ENCODE data around the gene CABP7. TPM values are rescaled to one million over a fixed set of nuclear protein-coding genes. Genes with fewer than 3 reads are reported as not detected.

CABP7 gene
- polyA plus RNA-seq, 4 donors: 0.27 to 4.2 (median 1.4) TPM

DNA sequence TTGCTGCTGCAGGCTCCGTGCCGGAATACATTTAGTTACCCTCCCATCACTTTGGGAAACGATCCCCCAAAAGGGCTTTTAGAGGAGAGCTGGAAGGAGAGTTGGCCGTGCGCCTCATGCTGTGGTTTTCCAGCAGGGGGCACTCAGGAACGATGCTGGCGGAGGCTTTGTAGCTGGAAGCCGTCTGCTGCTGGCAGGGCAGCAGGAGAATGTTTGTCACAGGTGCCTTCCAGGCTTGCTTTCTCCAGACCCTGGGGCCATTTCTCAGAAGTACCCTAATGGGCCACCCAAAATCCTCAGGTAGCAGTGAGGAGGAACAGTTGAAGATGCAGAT lies 30.0 kb upstream of the CABP7 start:
- 27 to 32% (median 29%) methylated on average over 8 of the region's 8 CpGs for WGBS, 3 donors
- H3K4me3 ChIP-seq (ENCODE audit: low read depth in 1 of 3, low read length in 3 of 3): no peak overlapping the region
- DNase-seq (peak; percentile 56 to 68), FAIRE-seq (no peak)
- no peak overlapping the region for H3K27ac ChIP-seq (ENCODE audit: low read depth in 1 of 3, low read length in 2 of 3)
- H3K36me3 ChIP-seq (ENCODE audit: control insufficient read depth in 3 of 3, insufficient read depth in 2 of 3, low read depth in 1 of 3, low read length in 3 of 3): peaks cover 2 to 75% (median 3%) of the 10 kb centered on the region in 3 donors
- no peaks in the 10 kb centered on the region for H3K4me1 ChIP-seq (ENCODE audit: control insufficient read depth in 3 of 3, insufficient read depth in 2 of 3, low read depth in 1 of 3, low read length in 2 of 3)
- H3K27me3 ChIP-seq (ENCODE audit: control insufficient read depth in 3 of 3, insufficient read depth in 3 of 3, low read length in 3 of 3): no peaks in the 10 kb centered on the region
- no peaks in the 10 kb centered on the region for H3K9me3 ChIP-seq (ENCODE audit: control insufficient read depth in 2 of 2, insufficient read depth in 1 of 2, low read depth in 1 of 2, low read length in 1 of 2)

DNA sequence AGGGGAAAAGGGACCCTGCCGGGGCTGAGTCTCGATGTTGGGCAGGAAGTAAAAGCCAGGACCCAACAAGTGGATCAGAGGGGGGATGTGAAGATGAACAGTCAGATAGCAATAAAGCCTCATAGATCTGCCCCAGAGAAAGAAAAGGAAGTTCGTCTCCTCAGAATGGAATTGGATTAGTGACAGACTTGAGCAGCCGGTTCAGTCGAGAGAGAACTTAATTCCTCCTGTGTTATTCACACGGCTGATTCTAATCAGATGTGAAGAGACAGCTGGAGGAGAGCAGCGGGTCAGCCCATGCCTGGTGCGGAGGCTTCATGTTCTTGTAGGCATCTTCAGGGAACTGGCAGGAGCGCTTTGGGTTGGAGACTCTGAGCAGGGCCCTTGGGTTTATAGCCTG lies 29.3 kb upstream of the CABP7 start:
- DNase-seq (no peak), FAIRE-seq (no peak)
- peaks cover 2 to 75% (median 2%) of the 10 kb centered on the region in 3 donors for H3K36me3 ChIP-seq (ENCODE audit: control insufficient read depth in 3 of 3, insufficient read depth in 2 of 3, low read depth in 1 of 3, low read length in 3 of 3)
- H3K4me3 ChIP-seq (ENCODE audit: low read depth in 1 of 3, low read length in 3 of 3): no peak overlapping the region
- no peaks in the 10 kb centered on the region for H3K9me3 ChIP-seq (ENCODE audit: control insufficient read depth in 2 of 2, insufficient read depth in 1 of 2, low read depth in 1 of 2, low read length in 1 of 2)
- no peak overlapping the region for H3K27ac ChIP-seq (ENCODE audit: low read depth in 1 of 3, low read length in 2 of 3)
- no peaks in the 10 kb centered on the region for H3K4me1 ChIP-seq (ENCODE audit: control insufficient read depth in 3 of 3, insufficient read depth in 2 of 3, low read depth in 1 of 3, low read length in 2 of 3)
- WGBS, 3 donors: 78 to 84% (median 79%) methylated on average over 9 of the region's 9 CpGs
- no peaks in the 10 kb centered on the region for H3K27me3 ChIP-seq (ENCODE audit: control insufficient read depth in 3 of 3, insufficient read depth in 3 of 3, low read length in 3 of 3)

DNA sequence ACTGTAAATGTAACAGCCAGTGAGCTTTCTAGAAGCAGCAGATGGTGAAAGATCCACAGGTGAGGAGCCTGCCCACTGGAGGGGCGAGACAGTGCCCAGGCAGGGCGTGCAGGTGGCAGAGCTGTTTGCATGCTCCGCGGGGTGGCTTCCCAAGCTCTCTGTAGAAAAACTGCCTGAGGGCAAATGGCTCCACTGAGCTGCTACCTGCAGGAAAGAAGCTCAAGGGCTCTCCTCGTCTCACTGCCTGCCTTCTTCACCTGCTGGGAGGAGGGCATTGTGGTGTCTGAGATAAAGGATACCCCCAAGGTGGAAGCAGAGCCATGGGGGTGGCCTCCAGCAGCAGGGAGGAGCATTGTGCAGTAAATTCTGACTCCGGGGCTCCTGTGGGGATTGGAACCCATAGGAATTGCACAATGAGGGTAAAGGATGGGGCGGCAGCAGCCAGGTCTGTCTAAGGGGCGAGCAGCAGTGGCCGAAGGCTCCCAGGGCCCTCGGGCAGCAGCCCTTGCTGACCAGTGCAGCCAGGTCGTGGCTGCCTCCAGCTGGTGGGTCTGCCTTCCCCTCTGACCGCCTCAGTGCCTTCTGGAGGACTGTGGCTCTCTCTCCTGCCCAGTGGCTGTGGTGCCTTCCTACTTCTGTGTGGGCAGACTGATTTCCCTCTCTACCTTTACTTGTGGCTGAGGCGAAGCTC lies 28.0 kb upstream of the CABP7 start:
- Histone ChIP-seq H3K4me1 (ENCODE audit: control insufficient read depth in 3 of 3, insufficient read depth in 2 of 3, low read depth in 1 of 3, low read length in 2 of 3) (no peaks in the 10 kb centered on the region), H3K27me3 (ENCODE audit: control insufficient read depth in 3 of 3, insufficient read depth in 3 of 3, low read length in 3 of 3) (no peaks in the 10 kb centered on the region), H3K4me3 (ENCODE audit: low read depth in 1 of 3, low read length in 3 of 3) (no peak overlapping the region), H3K9me3 (ENCODE audit: control insufficient read depth in 2 of 2, insufficient read depth in 1 of 2, low read depth in 1 of 2, low read length in 1 of 2) (no peaks in the 10 kb centered on the region), H3K27ac (ENCODE audit: low read depth in 1 of 3, low read length in 2 of 3) (no peak overlapping the region), H3K36me3 (ENCODE audit: control insufficient read depth in 3 of 3, insufficient read depth in 2 of 3, low read depth in 1 of 3, low read length in 3 of 3) (peaks cover 0 to 82% (median 2%) of the 10 kb centered on the region in 3 donors)
- 90 to 93% (median 91%) methylated on average over 12 to 13 of the region's 13 CpGs for whole genome bisulfite sequencing, 3 donors
- FAIRE-seq (no peak), DNase-seq (no peak)

DNA sequence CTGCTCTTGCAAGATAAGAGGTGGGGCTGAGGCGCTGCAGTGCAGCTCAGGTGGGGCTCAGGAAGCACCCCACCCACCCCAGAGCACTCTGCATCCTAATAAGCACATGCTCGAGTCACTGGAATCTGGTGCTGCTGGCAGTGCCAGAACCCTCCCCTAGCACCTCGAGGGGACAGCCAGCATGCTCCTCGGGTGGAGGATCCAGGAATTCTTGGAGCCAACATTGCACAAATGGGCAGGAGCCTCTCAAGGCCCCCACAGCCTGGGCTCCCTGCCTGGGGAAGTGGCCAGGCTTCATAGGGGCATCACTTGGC lies 27.5 kb upstream of the CABP7 start:
- no peaks in the 10 kb centered on the region for H3K9me3 ChIP-seq (ENCODE audit: control insufficient read depth in 2 of 2, insufficient read depth in 1 of 2, low read depth in 1 of 2, low read length in 1 of 2)
- DNase-seq (no peak), FAIRE-seq (no peak)
- no peak overlapping the region for H3K27ac ChIP-seq (ENCODE audit: low read depth in 1 of 3, low read length in 2 of 3)
- H3K27me3 ChIP-seq (ENCODE audit: control insufficient read depth in 3 of 3, insufficient read depth in 3 of 3, low read length in 3 of 3): no peaks in the 10 kb centered on the region
- H3K4me3 ChIP-seq (ENCODE audit: low read depth in 1 of 3, low read length in 3 of 3): no peak overlapping the region
- WGBS, 3 donors: 63 to 92% (median 69%) methylated on average over 4 of the region's 4 CpGs
- H3K36me3 ChIP-seq (ENCODE audit: control insufficient read depth in 3 of 3, insufficient read depth in 2 of 3, low read depth in 1 of 3, low read length in 3 of 3): peaks cover 2 to 82% (median 4%) of the 10 kb centered on the region in 3 donors
- H3K4me1 ChIP-seq (ENCODE audit: control insufficient read depth in 3 of 3, insufficient read depth in 2 of 3, low read depth in 1 of 3, low read length in 2 of 3): no peaks in the 10 kb centered on the region

DNA sequence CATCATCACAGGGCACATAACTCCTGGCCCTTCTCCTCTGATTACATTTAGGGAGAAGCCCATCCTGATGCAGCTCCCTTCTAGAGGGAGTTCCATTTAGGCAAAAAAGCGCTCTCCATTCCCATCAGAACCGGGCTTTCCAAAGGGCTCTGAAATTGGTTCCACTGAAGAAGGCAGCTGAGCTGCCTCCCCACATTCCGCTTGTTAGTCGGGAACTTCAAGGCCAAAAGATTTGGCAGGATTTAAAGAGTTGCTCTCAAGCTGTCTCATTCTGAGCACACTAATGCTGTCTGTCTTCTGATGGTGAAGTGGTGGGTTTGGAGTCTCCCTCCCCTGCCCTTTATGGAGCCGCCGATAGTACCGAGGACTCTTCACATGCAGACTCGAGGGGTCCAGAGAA lies 26.6 kb upstream of the CABP7 start:
- DNase-seq (no peak), FAIRE-seq (no peak)
- Histone ChIP-seq H3K36me3 (ENCODE audit: control insufficient read depth in 3 of 3, insufficient read depth in 2 of 3, low read depth in 1 of 3, low read length in 3 of 3) (peaks cover 0 to 81% (median 5%) of the 10 kb centered on the region in 3 donors), H3K9me3 (ENCODE audit: control insufficient read depth in 2 of 2, insufficient read depth in 1 of 2, low read depth in 1 of 2, low read length in 1 of 2) (no peaks in the 10 kb centered on the region), H3K4me3 (ENCODE audit: low read depth in 1 of 3, low read length in 3 of 3) (no peak overlapping the region), H3K27ac (ENCODE audit: low read depth in 1 of 3, low read length in 2 of 3) (no peak overlapping the region), H3K4me1 (ENCODE audit: control insufficient read depth in 3 of 3, insufficient read depth in 2 of 3, low read depth in 1 of 3, low read length in 2 of 3) (no peaks in the 10 kb centered on the region), H3K27me3 (ENCODE audit: control insufficient read depth in 3 of 3, insufficient read depth in 3 of 3, low read length in 3 of 3) (no peaks in the 10 kb centered on the region)
- WGBS, 3 donors: 84 to 88% (median 87%) methylated on average over 8 of the region's 8 CpGs

DNA sequence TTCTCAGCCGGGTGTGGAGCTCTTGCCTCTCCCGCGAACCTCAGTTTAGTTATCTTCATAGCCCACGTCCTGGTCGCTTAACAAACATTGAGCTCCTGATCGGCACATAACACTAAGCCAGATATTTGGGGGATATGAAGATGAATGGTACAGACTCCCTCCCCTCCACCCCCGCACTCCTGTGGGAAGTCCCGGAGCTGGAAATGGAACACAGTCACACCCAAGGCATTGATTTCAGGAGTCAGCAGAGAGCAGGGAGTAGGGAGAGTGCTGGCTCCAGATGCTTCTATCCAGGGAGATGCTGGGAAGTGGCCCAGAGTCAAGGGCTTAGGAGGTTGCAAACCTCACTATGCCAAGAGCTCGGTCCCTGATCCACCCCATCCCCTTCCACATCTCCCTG lies 26.1 kb upstream of the CABP7 start:
- no peak for FAIRE-seq
- Histone ChIP-seq H3K27ac (ENCODE audit: low read depth in 1 of 3, low read length in 2 of 3) (no peak overlapping the region), H3K36me3 (ENCODE audit: control insufficient read depth in 3 of 3, insufficient read depth in 2 of 3, low read depth in 1 of 3, low read length in 3 of 3) (peaks cover 0 to 79% (median 5%) of the 10 kb centered on the region in 3 donors), H3K27me3 (ENCODE audit: control insufficient read depth in 3 of 3, insufficient read depth in 3 of 3, low read length in 3 of 3) (no peaks in the 10 kb centered on the region), H3K4me1 (ENCODE audit: control insufficient read depth in 3 of 3, insufficient read depth in 2 of 3, low read depth in 1 of 3, low read length in 2 of 3) (no peaks in the 10 kb centered on the region), H3K4me3 (ENCODE audit: low read depth in 1 of 3, low read length in 3 of 3) (no peak overlapping the region), H3K9me3 (ENCODE audit: control insufficient read depth in 2 of 2, insufficient read depth in 1 of 2, low read depth in 1 of 2, low read length in 1 of 2) (no peaks in the 10 kb centered on the region)
- WGBS, 3 donors: 80 to 92% (median 81%) methylated on average over 9 of the region's 9 CpGs
- no peak for DNase-seq

DNA sequence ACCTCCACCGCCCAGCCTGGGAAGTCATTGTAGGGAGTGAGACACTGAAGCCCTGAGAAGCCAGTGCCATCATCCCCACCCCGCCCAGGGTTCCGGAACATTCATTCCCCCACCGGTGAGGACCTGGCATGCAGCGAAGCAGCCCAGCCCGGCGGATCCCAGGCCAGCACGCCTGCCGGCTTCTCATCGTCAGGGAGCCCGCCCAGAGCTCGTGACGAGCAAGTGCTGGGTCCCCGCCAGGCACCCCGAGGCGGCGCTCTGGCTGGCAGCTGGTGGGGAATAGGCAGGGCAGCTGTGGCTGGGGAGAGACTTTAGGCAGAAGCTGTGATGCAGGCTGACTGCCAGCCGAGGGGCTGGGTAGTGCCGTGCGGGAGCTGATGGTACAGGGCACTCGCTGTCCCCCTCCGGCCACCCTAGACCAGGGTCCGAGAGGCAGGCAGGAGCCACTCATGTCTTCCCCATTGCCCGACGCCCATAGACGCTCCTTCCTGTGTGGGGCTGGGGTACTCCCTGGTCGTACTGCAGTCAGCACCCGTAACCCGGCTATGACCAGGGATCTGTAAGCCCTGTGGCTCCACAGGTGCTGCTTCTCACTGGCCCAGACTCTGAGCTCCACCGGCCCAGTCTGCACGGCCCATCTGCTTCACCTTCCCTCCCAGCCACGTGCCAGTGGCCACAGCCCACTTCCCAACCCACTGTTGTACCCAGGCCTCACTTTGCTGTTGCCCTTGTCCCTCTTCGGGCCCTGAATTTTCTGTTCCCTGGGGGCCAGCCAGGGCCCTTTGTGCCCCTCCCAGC lies 24.5 kb upstream of the CABP7 start:
- DNase-seq (no peak), FAIRE-seq (no peak)
- Histone ChIP-seq H3K27me3 (ENCODE audit: control insufficient read depth in 3 of 3, insufficient read depth in 3 of 3, low read length in 3 of 3) (peaks cover 0 to 2% (median 0%) of the 10 kb centered on the region in 3 donors), H3K4me1 (ENCODE audit: control insufficient read depth in 3 of 3, insufficient read depth in 2 of 3, low read depth in 1 of 3, low read length in 2 of 3) (no peaks in the 10 kb centered on the region), H3K9me3 (ENCODE audit: control insufficient read depth in 2 of 2, insufficient read depth in 1 of 2, low read depth in 1 of 2, low read length in 1 of 2) (no peaks in the 10 kb centered on the region), H3K36me3 (ENCODE audit: control insufficient read depth in 3 of 3, insufficient read depth in 2 of 3, low read depth in 1 of 3, low read length in 3 of 3) (peaks cover 0 to 76% (median 5%) of the 10 kb centered on the region in 3 donors), H3K4me3 (ENCODE audit: low read depth in 1 of 3, low read length in 3 of 3) (no peak overlapping the region), H3K27ac (ENCODE audit: low read depth in 1 of 3, low read length in 2 of 3) (no peak overlapping the region)
- 93 to 94% (median 94%) methylated on average over 30 to 33 of the region's 33 CpGs for WGBS, 3 donors

DNA sequence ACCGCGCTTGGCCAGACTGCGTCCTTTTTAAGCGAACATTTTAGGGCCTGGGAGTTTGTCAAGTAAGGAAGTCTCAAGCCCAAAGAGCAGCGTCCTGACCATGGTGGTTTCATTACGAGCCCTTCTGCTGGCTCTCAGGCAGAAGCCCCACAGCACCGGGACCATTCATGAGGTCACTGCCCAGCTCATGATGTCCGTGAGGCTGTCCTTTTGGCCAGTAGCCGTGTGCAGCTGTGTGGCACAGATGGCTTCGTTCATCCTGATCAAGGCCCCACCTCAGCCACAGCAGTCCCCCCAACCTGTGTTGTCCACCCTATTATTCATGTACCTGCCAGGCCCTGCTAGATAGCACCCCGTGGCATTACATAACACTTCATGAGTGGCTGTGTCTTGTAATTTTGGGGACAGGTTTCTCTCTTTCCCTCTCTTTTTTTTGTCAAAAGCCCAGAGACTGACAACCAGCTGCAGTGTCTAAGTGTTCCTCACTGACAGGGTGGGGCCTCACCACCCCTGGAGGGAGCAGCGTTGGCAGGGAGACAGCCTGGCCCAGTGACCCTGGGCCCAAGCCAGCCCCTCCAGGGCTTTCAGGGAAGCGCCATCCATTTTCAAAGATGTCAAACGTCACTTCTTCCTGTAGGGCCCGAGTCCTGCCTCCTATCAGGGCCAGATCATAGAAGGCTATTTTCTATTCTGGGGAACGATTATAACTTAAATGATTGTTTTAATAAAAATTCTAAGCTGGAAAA lies 21.8 kb upstream of the CABP7 start:
- Histone ChIP-seq H3K36me3 (ENCODE audit: control insufficient read depth in 3 of 3, insufficient read depth in 2 of 3, low read depth in 1 of 3, low read length in 3 of 3) (peaks cover 0 to 51% (median 5%) of the 10 kb centered on the region in 3 donors), H3K9me3 (ENCODE audit: control insufficient read depth in 2 of 2, insufficient read depth in 1 of 2, low read depth in 1 of 2, low read length in 1 of 2) (no peaks in the 10 kb centered on the region), H3K4me1 (ENCODE audit: control insufficient read depth in 3 of 3, insufficient read depth in 2 of 3, low read depth in 1 of 3, low read length in 2 of 3) (peaks cover 0 to 24% (median 0%) of the 10 kb centered on the region in 3 donors), H3K27me3 (ENCODE audit: control insufficient read depth in 3 of 3, insufficient read depth in 3 of 3, low read length in 3 of 3) (peaks cover 0 to 27% (median 0%) of the 10 kb centered on the region in 3 donors), H3K27ac (ENCODE audit: low read depth in 1 of 3, low read length in 2 of 3) (no peak overlapping the region), H3K4me3 (ENCODE audit: low read depth in 1 of 3, low read length in 3 of 3) (no peak overlapping the region)
- no peak for FAIRE-seq
- no peak for DNase-seq
- 85 to 88% (median 87%) methylated on average over 16 of the region's 16 CpGs for WGBS, 3 donors
